ENCODE data around the gene TRAF1. TPM values are rescaled to one million over a fixed set of nuclear protein-coding genes. Genes with fewer than 3 reads are reported as not detected.

TRAF1 gene
- total RNA-seq, 1 donor: 2.2 TPM

GRCh38 chr9:120854596-120855327, 71.8 kb downstream of the TRAF1 start:
- no peak for DNase-seq (ENCODE audit: low read depth in 2 of 3, low spot score in 2 of 3)

DNA sequence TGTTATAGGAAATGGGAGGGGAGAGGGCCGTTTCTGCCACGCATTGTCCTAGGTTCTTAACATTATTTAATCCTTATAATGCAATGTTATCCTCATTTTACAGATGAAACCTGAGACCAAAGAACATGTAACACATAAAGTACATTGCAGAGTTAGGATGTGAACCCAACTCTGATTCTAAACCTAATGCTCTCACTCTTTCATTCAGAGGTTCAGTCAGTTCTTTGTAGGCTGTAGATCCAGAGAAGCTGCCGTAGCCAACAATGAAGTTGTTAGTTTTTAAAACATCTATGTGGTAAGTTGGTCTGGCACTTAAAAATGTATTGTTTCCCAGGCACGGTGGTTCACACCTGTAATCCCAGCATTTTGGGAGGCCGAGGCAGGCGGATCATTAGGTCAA, 73.4 kb downstream of the TRAF1 start:
- DNase-seq (ENCODE audit: low read depth in 2 of 3, low spot score in 2 of 3): no peak

Other genes with a start within 250 kb of the TRAF1 start
- 7.3 TPM for gene MEGF9, start 212.3 kb downstream of the TRAF1 start, total RNA-seq
- gene FBXW2, start 133.4 kb downstream of the TRAF1 start, total RNA-seq: 35.0 TPM
- 10.2 TPM for gene PSMD5, start 83.9 kb downstream of the TRAF1 start, total RNA-seq
- gene PHF19, start 49.6 kb downstream of the TRAF1 start, total RNA-seq: 45.2 TPM
- 2.7 TPM for gene C5, start 123.5 kb upstream of the TRAF1 start, total RNA-seq
- gene CNTRL, start 148.2 kb upstream of the TRAF1 start, total RNA-seq: 30.7 TPM